ENCODE results near the gene OAF.
"Not testable (repeated sequence)": the region's sequence is repeated elsewhere in the genome, so short reads cannot be mapped to it uniquely, and the experiment has no call there.

The OAF gene

DNA sequence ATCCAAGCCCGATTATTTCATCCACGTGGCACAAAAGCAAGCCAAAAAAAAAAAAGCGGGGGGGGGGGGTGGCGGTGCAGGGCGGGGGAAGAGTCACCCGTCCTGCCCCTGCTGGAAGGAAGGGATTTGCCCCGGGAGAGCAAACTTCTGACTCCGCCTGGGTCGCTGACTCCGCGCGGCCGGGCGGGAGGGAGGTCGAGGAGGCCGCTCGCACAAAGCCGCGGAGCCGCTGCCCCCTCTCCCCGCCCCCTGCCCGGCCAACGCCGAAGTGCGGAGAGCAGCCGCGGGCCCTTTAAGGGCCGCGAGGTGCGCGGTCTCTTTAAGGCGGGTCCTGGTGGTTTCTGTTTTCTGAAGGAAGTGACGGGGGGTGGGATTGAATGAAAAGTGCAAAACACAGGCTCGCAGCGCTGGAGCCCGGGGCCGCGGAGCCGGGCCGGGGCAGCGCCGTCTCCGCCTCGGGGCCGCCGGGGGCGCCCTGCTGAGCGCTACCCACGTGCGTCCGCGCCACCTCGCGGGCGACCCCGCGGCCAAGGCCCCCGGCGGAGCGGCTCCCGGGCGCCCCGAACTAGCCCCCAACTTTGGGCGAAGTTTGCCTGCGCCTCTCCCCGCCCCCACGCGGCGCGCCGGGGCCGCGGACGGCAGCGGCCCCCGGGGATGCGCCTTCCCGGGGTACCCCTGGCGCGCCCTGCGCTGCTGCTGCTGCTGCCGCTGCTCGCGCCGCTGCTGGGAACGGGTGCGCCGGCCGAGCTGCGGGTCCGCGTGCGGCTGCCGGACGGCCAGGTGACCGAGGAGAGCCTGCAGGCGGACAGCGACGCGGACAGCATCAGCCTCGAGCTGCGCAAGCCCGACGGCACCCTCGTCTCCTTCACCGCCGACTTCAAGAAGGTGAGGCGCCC, at the start of gene OAF:
TSS of gene OAF (plus strand) at position 407 of the 896 bp plus-strand sequence. CDS start at position 655, 248 bp downstream.
- peak in 2 of 4 experiments; percentile 17 to 43 for DNase-seq

DNA sequence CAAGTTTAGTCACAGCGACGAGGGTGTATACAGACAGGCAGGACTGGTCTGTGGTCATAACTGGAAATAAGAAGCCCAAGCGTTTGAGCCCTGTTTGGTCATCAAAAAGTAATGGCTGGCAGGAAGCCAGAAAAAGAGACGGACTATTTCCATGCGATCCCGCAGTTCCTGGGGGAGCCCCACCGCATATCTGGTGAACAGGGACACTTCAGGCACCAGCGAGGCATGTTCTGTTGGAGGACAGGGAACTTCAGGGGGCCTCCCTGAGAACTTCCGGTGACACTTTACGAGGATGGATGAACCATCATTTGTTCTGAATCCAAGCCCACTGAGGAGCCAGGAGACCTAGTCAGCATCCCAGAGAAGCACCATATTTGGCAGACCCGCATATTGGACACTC, 43.2 kb upstream of the OAF start:
- DNase-seq, result no peak

DNA sequence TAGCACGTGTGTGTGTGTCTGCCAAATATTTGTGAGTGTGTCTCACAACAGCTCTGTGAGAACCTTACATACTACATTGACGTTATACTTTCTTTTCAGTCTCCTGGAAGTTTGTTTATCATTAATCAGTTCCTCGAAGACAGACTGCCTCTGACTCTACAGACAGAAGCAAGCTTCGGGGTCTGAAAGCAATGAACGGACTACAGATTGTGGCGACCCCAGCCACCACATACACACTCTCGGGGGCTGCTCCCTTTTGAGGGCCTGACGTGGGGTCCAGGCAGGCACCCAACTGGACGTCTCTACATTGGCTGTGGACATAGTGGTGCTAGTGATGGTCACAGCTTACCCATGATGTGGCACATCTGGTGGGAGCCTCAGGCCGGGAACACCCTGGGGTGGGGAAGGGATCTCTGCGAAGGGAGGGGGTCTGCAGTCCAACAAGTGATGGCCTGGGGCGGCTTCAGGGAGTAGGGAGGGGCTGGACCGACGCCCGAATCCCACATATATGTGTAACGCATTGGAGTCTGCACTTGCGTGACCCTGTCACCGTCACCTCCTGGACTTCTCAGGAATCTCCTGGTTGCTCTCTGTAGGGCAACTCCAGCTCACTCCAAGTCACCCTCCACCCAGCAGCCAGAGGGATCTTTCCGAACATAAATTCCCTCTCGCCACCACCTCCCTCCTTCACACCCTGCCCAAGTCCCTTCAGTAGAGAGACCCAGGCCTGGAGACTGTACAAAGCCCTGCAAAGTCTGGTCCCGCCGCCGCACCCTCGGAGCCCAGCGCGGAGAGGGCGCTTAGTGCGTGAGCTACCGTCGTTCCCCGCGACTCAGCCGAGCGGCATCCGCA, 42.5 kb upstream of the OAF start:
- DNase-seq, result no peak

DNA sequence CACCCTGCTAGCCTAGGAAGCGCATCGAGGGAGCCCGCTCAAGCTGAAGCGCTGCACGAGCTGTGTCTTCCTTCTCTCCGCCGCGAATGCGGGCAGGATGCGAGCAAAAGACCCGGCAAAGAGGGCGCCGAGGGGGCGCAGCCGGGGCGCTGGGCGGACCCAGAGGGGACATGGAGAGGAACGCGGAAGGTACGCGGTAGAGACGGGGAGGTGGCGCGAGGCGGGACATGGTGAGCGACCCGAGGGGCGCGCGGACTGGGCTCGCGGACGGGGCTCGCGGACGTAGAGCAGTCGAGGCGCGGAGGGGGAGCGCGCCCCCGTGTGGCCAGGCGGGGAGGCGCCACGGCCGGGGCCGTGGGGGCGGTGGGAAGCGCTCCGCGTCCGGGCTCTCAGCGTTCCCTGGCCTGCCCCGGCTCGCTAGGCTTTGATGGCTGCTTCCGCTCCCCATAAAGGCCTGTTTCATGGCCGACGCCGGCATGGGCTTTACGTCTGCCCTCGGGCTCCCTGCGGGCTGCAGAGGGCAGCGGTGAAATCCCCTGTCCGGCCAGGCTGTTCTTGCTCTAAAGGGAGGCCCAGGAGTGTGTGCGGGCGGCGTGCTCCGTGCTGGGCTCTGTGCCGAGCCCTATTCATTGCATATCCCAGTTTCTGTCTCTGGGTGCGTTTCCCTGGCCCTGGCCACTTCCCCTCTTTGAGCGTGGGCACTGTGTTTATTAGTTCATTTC, 41.7 kb upstream of the OAF start:
- peak; percentile 12 to 49 (median 30) for DNase-seq

DNA sequence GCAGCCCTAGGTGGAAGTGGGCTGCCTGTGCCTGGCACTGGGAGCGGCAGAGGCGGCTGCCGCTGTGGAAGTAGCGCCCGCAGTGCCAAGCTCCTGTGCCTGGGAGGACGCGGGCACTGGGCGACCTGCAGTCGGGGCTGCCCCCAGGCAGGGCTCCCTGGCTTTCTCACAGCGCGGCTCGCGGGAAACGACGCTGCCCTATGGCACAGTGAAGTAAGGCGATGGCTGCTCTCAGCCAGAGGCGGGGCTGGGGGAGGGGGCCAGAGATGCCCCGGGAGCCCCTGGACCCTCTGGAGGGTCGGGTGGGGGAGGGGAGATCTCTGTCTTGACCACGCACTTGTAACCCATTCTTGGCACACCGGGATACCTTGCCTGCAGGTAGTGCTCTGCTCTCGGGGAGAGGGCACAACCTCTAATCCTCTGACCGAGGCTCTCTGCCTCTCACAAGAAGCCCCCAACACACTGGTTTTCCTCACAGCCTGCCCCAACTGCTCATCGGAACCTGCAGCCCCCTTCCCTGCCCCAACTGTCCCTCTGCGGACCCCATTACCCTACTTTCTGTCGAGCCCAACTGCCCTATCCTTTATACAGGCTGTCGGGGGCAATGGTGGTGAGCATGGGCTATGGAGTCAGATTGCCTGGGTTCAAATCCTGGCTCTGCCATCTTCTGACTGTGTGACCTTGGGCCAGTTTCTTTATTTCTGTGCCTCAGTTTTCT, 40.7 kb upstream of the OAF start:
- no peak for DNase-seq

DNA sequence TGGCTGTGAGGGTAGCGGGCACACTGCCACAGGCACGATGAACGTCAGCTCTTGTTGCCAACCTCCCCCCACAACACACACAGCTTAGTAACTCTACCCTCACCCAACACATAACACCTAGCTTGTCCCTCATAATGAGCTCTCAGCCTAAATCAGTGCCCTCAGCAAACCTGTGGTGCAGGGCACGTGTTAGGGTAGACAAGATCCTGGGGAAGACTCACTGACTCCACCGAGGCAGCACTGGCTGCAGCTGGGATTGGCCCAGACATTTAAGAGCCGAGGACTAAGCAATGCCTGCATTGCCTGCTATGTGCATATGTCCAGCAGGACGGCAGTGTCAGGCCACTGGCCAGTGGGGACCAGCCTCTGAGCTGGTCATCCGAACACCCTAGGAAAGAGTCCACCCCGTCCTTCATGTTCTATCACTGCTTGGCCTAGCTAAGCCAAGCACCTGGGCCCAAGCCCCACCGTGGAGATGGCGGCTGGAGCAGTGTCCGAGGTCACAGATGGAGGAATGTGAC, 40.0 kb upstream of the OAF start:
- DNase-seq, result no peak

DNA sequence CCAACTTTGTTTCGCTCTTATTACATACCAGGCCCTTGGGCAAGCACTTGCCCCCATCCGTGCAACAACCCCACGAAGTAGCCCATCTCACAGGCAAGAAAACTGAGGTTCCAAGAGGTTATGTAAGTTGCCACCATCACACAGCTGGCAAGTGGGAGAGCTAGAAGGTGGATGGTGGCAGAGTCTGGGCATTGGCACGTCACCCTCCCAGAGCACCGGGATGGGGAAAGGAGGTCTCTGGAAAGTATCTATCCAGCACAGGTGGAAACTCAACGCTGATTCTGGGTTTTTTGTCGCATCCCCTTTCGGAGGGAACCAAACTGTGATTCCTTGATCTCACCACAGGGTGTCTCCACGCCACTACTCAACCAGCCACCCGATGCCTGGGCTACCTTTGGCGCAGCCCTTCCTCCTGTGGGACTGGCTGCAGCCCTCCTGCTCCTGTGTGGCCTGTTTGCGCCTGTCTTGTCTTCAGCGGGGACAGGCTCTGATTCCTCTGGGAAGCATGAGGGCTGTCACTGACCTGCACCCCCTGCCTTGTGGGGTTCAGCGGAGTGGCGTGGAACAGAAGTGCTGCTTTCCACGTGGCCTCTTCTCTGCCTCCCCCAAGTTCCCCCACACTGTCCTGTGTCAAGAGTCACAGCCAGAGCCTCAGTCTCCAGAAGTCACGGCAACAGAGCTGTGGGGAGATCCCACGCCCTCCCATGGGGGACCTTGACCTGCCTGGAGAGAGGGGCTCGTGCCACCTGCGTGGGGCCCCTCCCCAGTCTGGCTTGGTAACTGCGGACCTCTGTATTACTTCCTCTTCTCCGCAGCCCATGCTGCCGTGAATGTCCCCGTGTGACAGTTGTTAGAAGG, 38.5 kb upstream of the OAF start:
- peak in 2 of 4 experiments; percentile 11 to 18 for DNase-seq

DNA sequence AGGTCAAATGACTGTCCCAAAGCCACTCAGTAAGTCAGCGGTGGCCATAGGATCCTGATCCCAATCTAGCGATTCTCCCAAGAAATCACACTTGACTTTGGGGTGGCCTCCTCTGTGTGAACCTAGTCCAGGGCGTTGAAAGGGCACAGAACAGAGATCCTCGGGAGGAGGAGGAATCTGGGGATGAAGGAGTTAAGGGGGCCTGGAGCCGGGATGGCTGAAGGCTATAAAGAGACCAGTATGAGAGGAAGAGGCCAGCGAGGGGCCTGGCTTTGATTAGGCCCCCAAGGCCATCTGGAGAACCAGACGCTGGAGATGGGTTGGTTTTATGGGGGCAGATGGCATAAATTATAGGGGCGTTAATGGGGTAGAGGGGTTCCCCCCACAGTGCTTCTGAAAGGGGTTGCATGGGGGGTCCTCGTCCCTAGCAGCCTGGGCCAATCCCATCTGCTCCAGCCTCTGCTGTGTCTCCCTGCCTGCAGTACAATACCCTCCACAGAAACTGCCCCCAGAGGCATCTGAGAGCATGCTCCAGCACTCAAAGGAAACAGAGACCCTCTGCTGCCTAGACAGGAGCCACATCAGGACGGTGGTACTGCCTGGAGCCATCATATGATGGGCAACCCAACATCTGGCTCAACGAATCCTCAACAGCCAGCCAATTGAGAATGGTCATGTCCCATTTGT, 37.7 kb upstream of the OAF start:
- DNase-seq, result no peak

DNA sequence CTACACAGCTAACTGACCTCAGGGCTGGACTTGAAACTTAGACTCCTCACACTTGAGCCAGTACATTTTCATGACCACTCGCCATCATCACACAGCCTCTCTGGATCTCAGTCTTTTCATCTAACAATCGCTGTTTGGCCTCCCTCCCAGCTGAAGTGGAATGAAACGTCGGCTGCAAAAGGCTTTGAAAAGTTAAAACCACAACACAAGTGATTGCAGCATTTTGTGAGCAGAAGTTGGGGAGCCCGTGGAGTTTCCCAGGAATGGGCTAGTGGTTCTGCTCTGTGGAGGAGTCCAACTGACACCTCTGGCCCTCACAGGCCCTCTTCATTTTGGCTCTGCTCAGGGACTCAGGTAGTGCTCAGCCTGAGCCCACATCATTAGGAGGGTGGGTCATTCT, 37.0 kb upstream of the OAF start:
- no peak for DNase-seq

DNA sequence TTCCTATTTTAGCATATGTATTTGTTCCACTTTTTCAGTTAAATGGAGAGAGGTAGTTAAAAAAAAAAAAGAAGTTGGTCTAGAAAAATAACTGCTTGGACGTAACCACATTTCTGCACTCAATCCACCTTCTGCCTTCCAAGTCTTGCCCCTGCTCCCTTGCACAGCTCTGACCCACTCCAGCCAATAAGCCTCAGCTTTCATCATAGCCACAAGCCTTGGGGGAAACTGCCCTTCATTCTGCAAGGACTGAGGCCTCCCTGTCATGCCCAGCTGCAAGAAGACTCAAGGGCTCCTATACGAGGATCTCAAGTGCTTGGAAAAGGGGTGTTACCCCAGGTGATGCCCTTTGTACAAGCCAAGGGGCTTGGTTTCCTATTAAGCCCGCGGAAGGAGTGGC, 36.0 kb upstream of the OAF start:
- DNase-seq, result no peak

DNA sequence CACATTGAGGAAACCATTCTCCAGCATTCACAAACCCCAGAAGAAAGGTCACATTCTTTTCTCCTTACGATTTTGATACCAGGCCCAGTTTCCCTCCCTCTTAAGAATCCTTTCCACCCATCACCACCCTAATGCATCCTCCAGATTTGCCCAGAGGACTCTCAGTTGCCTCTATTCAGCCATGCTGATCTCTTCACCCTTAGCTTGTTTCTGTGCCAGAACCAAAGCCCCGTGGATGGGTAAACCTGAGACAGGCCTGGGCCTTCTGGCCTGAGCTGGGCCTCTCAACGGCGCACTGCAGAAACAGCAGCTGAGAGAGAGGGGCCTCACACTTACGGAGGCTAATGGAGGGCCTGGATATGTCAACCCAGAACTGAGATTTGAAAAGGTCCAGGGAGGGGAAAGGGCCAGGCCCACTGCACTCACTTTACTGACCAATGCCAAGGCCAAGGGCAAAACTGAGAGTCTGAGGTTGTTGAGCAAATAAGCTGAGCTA, 32.2 kb upstream of the OAF start:
- DNase-seq, result no peak

DNA sequence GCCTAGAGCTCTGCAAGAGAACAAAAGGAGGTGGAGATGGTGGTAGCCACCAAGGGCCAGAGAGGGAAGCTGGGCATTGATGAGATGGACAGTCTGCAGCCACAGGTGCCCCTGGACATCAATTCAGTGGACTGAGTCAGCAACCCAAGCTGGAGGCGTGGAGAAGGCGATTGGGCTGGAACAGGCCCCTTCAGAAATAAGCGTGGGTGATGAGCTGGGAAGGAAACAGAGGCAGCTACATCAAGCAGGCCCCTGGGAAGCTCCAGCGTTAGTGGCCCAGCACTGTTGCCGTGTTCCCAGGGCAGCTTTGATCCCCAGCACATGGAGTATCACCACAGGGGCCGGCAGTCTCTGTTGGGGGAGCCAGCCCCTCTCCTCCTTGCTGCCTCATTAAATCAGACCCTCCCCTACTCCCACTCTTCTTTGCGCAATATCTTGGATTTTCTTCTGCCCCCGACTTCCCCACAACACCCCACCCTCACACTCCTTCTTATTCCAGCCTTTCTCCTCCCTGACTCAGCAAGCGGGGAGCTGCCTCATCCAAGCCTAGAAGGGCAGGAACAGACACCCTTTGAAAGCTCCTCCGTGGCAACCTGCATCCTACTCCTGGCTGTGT, 31.7 kb upstream of the OAF start:
- DNase-seq, result no peak

DNA sequence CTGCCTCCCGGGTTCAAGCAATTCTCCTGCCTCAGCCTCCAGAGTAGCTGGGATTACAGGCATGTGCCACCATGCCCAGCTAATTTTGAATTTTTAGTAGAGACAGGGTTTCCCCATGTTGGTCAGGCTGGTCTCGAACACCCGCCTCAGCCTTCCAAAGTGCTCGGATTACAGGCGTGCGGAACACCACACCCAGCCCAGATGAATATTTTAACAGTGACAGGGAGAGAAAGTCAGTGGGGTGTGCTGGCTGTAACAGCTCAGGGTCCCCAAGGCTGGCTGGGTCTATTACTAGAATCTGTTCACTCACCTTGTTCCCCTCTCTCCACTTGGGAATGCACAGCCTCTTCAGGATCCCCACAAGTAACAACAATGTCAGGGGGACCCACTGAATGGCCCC, 30.8 kb upstream of the OAF start:
- not testable (repeated sequence) for DNase-seq

DNA sequence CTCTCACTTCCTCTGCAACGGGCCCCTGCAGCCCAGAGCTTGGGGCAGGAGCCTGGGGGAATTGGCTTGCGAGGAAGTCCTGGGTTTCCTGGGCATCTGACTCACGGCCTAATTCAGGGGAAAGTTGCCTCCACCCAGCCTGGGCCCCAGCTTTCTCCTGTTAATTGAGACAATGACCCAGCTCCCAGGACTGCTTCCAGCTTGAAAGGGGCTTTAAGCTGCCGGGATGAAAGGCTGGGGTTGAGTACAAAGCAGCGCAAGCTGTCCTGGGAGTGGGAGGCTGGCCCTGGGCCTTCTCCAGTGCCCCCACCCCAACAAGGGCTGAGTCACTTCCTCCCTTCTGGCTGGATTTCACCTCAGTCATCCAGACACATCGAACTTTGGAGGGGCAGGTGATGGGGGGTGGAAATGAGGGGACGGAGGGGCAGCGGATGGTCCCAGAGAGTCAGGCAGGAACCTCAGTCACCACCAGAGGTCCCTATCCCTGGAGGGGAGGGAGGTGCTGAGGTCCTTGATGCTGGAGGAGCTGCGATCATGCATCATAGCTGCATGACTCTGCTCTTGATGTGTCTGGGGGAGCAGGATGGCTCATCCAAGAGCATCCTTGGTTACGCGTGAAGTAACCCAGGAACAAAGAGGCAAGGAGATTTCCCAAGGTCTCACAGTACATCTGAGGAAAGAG, 30.1 kb upstream of the OAF start:
- no peak for DNase-seq

DNA sequence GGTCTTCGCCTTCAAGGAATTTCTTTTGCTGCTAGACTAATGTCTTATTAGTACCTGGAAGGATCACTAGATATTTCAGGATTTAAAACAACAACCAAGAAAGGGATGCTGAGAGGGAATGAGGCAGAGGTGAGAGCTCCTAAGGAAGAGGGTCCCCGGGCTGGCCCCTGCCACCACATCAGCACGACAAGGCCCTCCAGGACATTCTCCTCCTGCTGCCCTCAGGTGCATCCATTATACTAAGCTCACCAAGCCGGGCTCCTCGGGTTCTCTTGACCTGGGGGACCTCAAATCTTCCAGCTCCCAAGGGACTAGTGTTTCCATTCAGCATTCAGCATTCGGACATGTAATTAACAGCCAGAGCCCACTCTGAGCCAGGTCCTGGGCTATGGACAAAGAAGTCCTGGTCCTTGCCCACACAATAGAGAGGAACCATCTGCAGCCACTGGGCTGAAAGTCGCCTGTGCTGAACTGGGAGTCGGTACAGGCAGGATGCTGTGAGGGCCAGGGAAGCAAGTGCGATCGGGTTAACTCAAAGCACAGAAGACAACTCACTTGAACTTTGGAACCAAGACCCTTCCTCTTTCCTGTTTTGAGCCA, 29.4 kb upstream of the OAF start:
- no peak for DNase-seq

DNA sequence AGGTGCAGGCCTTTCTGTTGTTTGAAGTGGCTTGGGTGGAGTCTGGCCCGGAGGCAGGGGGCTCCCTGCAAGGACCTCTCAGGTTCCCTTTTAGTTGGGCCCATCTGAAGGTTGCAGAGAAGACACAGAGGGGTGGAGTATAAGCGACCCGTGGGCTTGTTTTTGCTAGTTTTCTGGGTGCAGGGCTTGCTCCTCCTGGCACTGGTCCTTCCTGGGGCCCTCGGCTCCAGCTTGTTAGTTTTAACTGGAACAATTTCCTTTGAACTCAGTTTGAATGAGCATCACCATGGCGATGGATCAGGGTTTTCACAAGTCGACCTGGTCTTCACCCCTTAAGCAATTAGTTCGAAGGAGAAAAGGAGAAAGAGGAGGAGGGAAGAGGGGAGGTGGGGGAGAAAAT, 28.5 kb upstream of the OAF start:
- no peak for DNase-seq

DNA sequence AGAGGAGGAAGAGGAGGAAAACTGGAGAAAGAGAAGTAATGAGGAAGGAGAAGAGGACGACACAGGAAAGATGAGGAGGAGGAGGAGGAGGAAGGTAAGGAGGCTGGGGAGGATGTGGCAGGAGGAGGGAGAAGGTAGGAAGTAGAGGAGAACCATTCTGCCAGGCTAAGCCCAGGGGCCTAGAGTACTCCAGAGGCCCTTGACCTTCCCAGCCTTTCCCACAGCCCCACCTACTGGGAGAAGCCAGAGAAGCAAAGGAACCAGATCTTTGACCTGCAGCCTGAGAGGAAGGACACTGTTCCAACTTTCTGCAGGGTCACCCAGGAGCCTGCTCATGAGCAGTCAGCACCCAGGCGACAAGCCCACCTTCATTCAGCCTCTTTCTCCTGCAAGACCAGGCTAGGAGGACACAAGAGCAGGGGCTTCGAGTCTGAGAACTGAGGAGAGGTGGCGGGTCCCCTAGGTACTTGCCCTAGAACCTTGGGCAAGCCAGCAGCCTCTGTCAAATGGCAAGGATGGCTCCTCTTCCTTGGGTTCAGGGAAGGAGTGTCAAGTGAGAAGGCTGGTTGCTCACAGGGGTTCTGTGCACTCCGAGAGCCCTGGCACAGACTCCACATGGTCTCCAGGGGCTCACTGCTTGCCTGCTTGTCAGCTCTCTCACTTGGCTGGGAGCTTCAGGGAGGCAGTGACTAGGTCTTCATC, 27.9 kb upstream of the OAF start:
- no peak for DNase-seq

DNA sequence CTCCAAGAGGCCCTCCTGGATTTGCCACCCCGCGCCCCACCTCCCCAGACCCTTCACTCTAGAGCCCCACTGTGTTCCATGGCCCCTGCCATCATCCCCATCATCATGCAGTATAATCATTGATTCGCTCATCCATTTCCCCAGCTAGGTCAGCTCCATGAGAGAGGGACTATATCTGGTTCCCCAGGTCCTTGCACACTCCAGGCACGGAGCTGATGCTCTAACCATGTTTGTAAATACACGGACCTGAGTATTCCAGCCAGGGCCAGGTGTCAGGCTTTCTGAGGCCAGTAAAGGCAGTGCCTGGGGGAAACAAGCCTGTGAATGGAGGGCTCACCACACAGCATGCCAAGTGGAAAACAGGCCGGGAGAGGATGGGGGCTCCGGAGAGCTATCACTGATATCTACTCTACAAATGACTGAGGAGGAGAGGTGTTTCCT, 27.1 kb upstream of the OAF start:
- no peak for DNase-seq
